ENCODE results near the gene NTM.

Gene NTM

GRCh38 chr11:131944736-131945135, 574.3 kb downstream of the NTM start:
- no peak for DNase-seq

GRCh38 chr11:131945706-131946105, 575.3 kb downstream of the NTM start:
- no peak for DNase-seq

- no peak for DNase-seq
Measured at GRCh38 chr11:131947511-131947910, 577.1 kb downstream of the NTM start.

GRCh38 chr11:131951121-131951520, 580.7 kb downstream of the NTM start:
- no peak for DNase-seq

- DNase-seq = no peak
Measured at GRCh38 chr11:131954146-131954545, 583.7 kb downstream of the NTM start.

- no peak for DNase-seq
Measured at GRCh38 chr11:131955904-131956303, 585.5 kb downstream of the NTM start.

- DNase-seq = no peak
Measured at GRCh38 chr11:131957201-131957600, 586.8 kb downstream of the NTM start.

GRCh38 chr11:131957875-131958274, 587.5 kb downstream of the NTM start:
- no peak for DNase-seq

- no peak for DNase-seq
Measured at GRCh38 chr11:131962818-131963217, 592.4 kb downstream of the NTM start.

GRCh38 chr11:131964698-131965483, 594.5 kb downstream of the NTM start:
- no peak for DNase-seq

GRCh38 chr11:131965504-131965903, 595.1 kb downstream of the NTM start:
- no peak for DNase-seq

GRCh38 chr11:131966667-131967066, 596.3 kb downstream of the NTM start:
- DNase-seq = no peak

GRCh38 chr11:131969261-131969660, 598.8 kb downstream of the NTM start:
- no peak for DNase-seq

- no peak for DNase-seq
Measured at GRCh38 chr11:131973061-131973460, 602.6 kb downstream of the NTM start.

- no peak for DNase-seq
Measured at GRCh38 chr11:131975619-131976018, 605.2 kb downstream of the NTM start.

- no peak for DNase-seq
Measured at GRCh38 chr11:131976021-131976420, 605.6 kb downstream of the NTM start.

- no peak for DNase-seq
Measured at GRCh38 chr11:131977231-131977630, 606.8 kb downstream of the NTM start.

- DNase-seq = no peak
Measured at GRCh38 chr11:131977854-131978253, 607.4 kb downstream of the NTM start.

GRCh38 chr11:131978351-131978750, 607.9 kb downstream of the NTM start:
- no peak for DNase-seq

GRCh38 chr11:131979364-131979763, 608.9 kb downstream of the NTM start:
- no peak for DNase-seq

- no peak for DNase-seq
Measured at GRCh38 chr11:131980199-131980598, 609.8 kb downstream of the NTM start.

GRCh38 chr11:131980888-131981668, 610.7 kb downstream of the NTM start:
- no peak for DNase-seq

GRCh38 chr11:131982154-131982553, 611.7 kb downstream of the NTM start:
- DNase-seq = no peak

GRCh38 chr11:131985846-131986301, 615.5 kb downstream of the NTM start:
- DNase-seq = no peak

Data from KG1 (cell line).